Activated naive CD8-positive, alpha-beta T cell treated with anti-CD3 and anti-CD28 coated beads, Interleukin-2, amount 10 ng/mL, durations not matched to agents 7 days and 5 days (primary cell): ENCODE measurements around the gene THSD4. TPM values are rescaled to one million over a fixed set of nuclear protein-coding genes. Genes with fewer than 3 reads are reported as not detected.
"Not testable (repeated sequence)": the region's sequence is repeated elsewhere in the genome, so short reads cannot be mapped to it uniquely, and the experiment has no call there.

ENCODE experiments used
- ATAC-seq: fragments of 150-1000 bp; cut with Tn5 transposase; one replicate; pipeline ENCODE4 v1.10.0; 2021; ENCODE audit warnings: low read depth, moderate library complexity
- POLR2A ChIA-PET: fragments of 350-600 bp; sonication (Branson Sonifier 250); formaldehyde crosslinking; loops from one replicate; lab custom pipeline; 2021; ENCODE audit warnings: antibody characterized with exemption; lab: Charles Lee
- DNase-seq: peaks from one replicate; pipeline ENCODE4 v3.0.0; 2021
- H3K27ac Mint-ChIP-seq: one replicate; pipeline ENCODE4 v1.8.0; 2022; ENCODE audit warnings: mild to moderate bottlenecking, mixed read lengths
- H3K27me3 Mint-ChIP-seq: one replicate; pipeline ENCODE4 v1.8.0; 2022; ENCODE audit warnings: mild to moderate bottlenecking, moderate library complexity, mixed read lengths
- H3K36me3 Mint-ChIP-seq: one replicate; pipeline ENCODE4 v1.8.0; 2021; ENCODE audit warnings: mild to moderate bottlenecking, mixed read lengths
- H3K4me1 Mint-ChIP-seq: one replicate; pipeline ENCODE4 v1.8.0; 2021; ENCODE audit warnings: mixed read lengths
- H3K4me3 Mint-ChIP-seq: one replicate; pipeline ENCODE4 v1.8.0; 2022; ENCODE audit warnings: mild to moderate bottlenecking, moderate library complexity, mixed read lengths
- H3K9me3 Mint-ChIP-seq: one replicate; pipeline ENCODE4 v1.8.0; 2021; ENCODE audit warnings: mixed read lengths
- total RNA-seq, 2 experiments: library from RNA; stranded (reverse); gene quantifications; one replicate each; pipeline ENCODE4 v1.2.3, GENCODE V29; 2021

The THSD4 gene
- total RNA-seq, 2 experiments from 2014 or later: not detected

- H3K27me3 Mint-ChIP-seq: peaks cover 8% of the 10 kb centered on the region
- DNase-seq: no peak
- POLR2A ChIA-PET: no interaction called here
- peaks cover 1% of the 10 kb centered on the region for H3K9me3 Mint-ChIP-seq
- no peak overlapping the region for H3K4me3 Mint-ChIP-seq
- no peaks in the 10 kb centered on the region for H3K4me1 Mint-ChIP-seq
- no peaks in the 10 kb centered on the region for H3K36me3 Mint-ChIP-seq
- ATAC-seq: no peak
- H3K27ac Mint-ChIP-seq: no peak overlapping the region
Observed at GRCh38 chr15:71437404-71437803, 322.1 kb downstream of the THSD4 start.

- peaks cover 8% of the 10 kb centered on the region for H3K27me3 Mint-ChIP-seq
- H3K9me3 Mint-ChIP-seq: peaks cover 1% of the 10 kb centered on the region
- DNase-seq (no peak), ATAC-seq (no peak)
- H3K4me1 Mint-ChIP-seq: no peaks in the 10 kb centered on the region
- H3K4me3 Mint-ChIP-seq: no peak overlapping the region
- no peak overlapping the region for H3K27ac Mint-ChIP-seq
- POLR2A ChIA-PET: no interaction called here
- H3K36me3 Mint-ChIP-seq: no peaks in the 10 kb centered on the region
Observed at GRCh38 chr15:71437919-71438318, 322.6 kb downstream of the THSD4 start.

GRCh38 chr15:71439478-71439877 is 324.2 kb downstream of the THSD4 start:
- H3K27me3 Mint-ChIP-seq, H3K4me3 Mint-ChIP-seq, H3K27ac Mint-ChIP-seq, H3K36me3 Mint-ChIP-seq, POLR2A ChIA-PET, ATAC-seq, H3K9me3 Mint-ChIP-seq, DNase-seq, H3K4me1 Mint-ChIP-seq: not testable (repeated sequence)

GRCh38 chr15:71440489-71441110 is 325.3 kb downstream of the THSD4 start:
- ATAC-seq (no peak), DNase-seq (no peak)
- peaks cover 1% of the 10 kb centered on the region for H3K9me3 Mint-ChIP-seq
- no peak overlapping the region for H3K27ac Mint-ChIP-seq
- POLR2A ChIA-PET: no interaction called here
- H3K27me3 Mint-ChIP-seq: peaks cover 3% of the 10 kb centered on the region
- no peaks in the 10 kb centered on the region for H3K36me3 Mint-ChIP-seq
- H3K4me3 Mint-ChIP-seq: no peak overlapping the region
- no peaks in the 10 kb centered on the region for H3K4me1 Mint-ChIP-seq

GRCh38 chr15:71443538-71443937 is 328.3 kb downstream of the THSD4 start:
- Mint-ChIP-seq H3K4me1 (no peaks in the 10 kb centered on the region), H3K9me3 (no peaks in the 10 kb centered on the region), H3K36me3 (no peaks in the 10 kb centered on the region), H3K4me3 (no peak overlapping the region), H3K27ac (no peak overlapping the region), H3K27me3 (no peaks in the 10 kb centered on the region)
- POLR2A ChIA-PET: no interaction called here
- peak; percentile 47 for DNase-seq
- no peak for ATAC-seq

GRCh38 chr15:71444032-71444810 is 328.9 kb downstream of the THSD4 start:
- POLR2A ChIA-PET: no interaction called here
- Mint-ChIP-seq H3K4me3 (no peak overlapping the region), H3K36me3 (no peaks in the 10 kb centered on the region), H3K9me3 (no peaks in the 10 kb centered on the region), H3K27ac (no peak overlapping the region), H3K4me1 (no peaks in the 10 kb centered on the region), H3K27me3 (no peaks in the 10 kb centered on the region)
- no peak for ATAC-seq
- no peak for DNase-seq

GRCh38 chr15:71444866-71445590 is 329.8 kb downstream of the THSD4 start:
- H3K27ac Mint-ChIP-seq: no peak overlapping the region
- POLR2A ChIA-PET: no interaction called here

GRCh38 chr15:71447328-71448250 is 332.3 kb downstream of the THSD4 start:
- Mint-ChIP-seq H3K4me3 (no peak overlapping the region), H3K36me3 (no peaks in the 10 kb centered on the region), H3K27me3 (peaks cover 2% of the 10 kb centered on the region), H3K4me1 (no peaks in the 10 kb centered on the region), H3K9me3 (no peaks in the 10 kb centered on the region), H3K27ac (no peak overlapping the region)
- DNase-seq (no peak), ATAC-seq (no peak)
- POLR2A ChIA-PET: no interaction called here

More at GRCh38 chr15:71444866-71445590, 329.8 kb downstream of the THSD4 start:
- Mint-ChIP-seq H3K9me3 (no peaks in the 10 kb centered on the region), H3K4me1 (no peaks in the 10 kb centered on the region), H3K27me3 (no peaks in the 10 kb centered on the region), H3K4me3 (no peak overlapping the region), H3K36me3 (no peaks in the 10 kb centered on the region)
- ATAC-seq (no peak), DNase-seq (no peak)

- H3K4me3 Mint-ChIP-seq: no peak overlapping the region
- no peaks in the 10 kb centered on the region for H3K36me3 Mint-ChIP-seq
- POLR2A ChIA-PET: no interaction called here
- ATAC-seq: no peak
- DNase-seq: no peak
- peaks cover 2% of the 10 kb centered on the region for H3K27me3 Mint-ChIP-seq
- no peaks in the 10 kb centered on the region for H3K9me3 Mint-ChIP-seq
- H3K27ac Mint-ChIP-seq: no peak overlapping the region
- H3K4me1 Mint-ChIP-seq: no peaks in the 10 kb centered on the region
Observed at GRCh38 chr15:71448688-71449114, 333.4 kb downstream of the THSD4 start.

GRCh38 chr15:71449363-71449762 is 334.1 kb downstream of the THSD4 start:
- peaks cover 2% of the 10 kb centered on the region for H3K27me3 Mint-ChIP-seq
- no peaks in the 10 kb centered on the region for H3K9me3 Mint-ChIP-seq
- H3K36me3 Mint-ChIP-seq: no peaks in the 10 kb centered on the region
- no peaks in the 10 kb centered on the region for H3K4me1 Mint-ChIP-seq
- POLR2A ChIA-PET: no interaction called here
- no peak for ATAC-seq
- DNase-seq: no peak
- H3K4me3 Mint-ChIP-seq: no peak overlapping the region
- no peak overlapping the region for H3K27ac Mint-ChIP-seq

- no peak overlapping the region for H3K4me3 Mint-ChIP-seq
- peaks cover 2% of the 10 kb centered on the region for H3K27me3 Mint-ChIP-seq
- no peaks in the 10 kb centered on the region for H3K36me3 Mint-ChIP-seq
- DNase-seq (no peak), ATAC-seq (no peak)
- H3K27ac Mint-ChIP-seq: no peak overlapping the region
- H3K9me3 Mint-ChIP-seq: no peaks in the 10 kb centered on the region
- POLR2A ChIA-PET: no interaction called here
- H3K4me1 Mint-ChIP-seq: no peaks in the 10 kb centered on the region
Observed at GRCh38 chr15:71449956-71450355, 334.7 kb downstream of the THSD4 start.

GRCh38 chr15:71451130-71451529 is 335.9 kb downstream of the THSD4 start:
- POLR2A ChIA-PET: interaction anchor here (0.6 kb wide), 1 partner anchor 20 kb away, joined by 5 read pairs; no protein-coding TSS in a partner anchor
- Mint-ChIP-seq H3K36me3 (no peaks in the 10 kb centered on the region), H3K4me1 (no peaks in the 10 kb centered on the region), H3K9me3 (no peaks in the 10 kb centered on the region), H3K27ac (no peak overlapping the region), H3K4me3 (no peak overlapping the region), H3K27me3 (peaks cover 8% of the 10 kb centered on the region)
- no peak for ATAC-seq
- DNase-seq: no peak

GRCh38 chr15:71452893-71453292 is 337.6 kb downstream of the THSD4 start:
- no peaks in the 10 kb centered on the region for H3K36me3 Mint-ChIP-seq
- H3K27ac Mint-ChIP-seq: no peak overlapping the region
- H3K4me3 Mint-ChIP-seq: no peak overlapping the region
- H3K9me3 Mint-ChIP-seq: no peaks in the 10 kb centered on the region
- H3K27me3 Mint-ChIP-seq: peaks cover 13% of the 10 kb centered on the region
- DNase-seq (no peak), ATAC-seq (no peak)
- POLR2A ChIA-PET: no interaction called here
- H3K4me1 Mint-ChIP-seq: no peaks in the 10 kb centered on the region
